ENCODE measurements around the gene PRKAR2A. TPM values are rescaled to one million over a fixed set of nuclear protein-coding genes. Genes with fewer than 3 reads are reported as not detected.
"Not testable (repeated sequence)": the region's sequence is repeated elsewhere in the genome, so short reads cannot be mapped to it uniquely, and the experiment has no call there.

The PRKAR2A gene
- polyA plus RNA-seq, 1 donor from 2014 or later = 26.1 TPM

DNA sequence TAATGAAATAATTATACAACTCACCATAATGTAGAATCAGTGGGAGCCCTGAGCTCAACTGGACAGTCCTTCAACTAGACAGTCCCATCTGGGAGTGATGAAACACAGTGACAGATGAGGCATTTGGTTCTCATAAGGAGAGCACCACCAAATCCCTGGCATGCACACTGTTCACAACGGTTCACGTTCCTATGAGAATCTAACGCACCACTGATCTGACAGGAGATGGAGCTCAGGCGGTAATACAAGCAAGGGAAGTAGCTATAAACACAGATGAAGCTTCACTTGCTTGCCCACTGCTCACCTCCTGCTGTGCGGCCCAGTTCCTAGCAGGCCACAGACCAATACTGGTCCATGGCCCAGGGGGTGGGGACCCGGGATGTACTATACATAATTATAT lies 17.0 kb downstream of the PRKAR2A start:
- Histone ChIP-seq H2AFZ (ENCODE audit: low read depth, low read length) (no peak overlapping the region), H3K27ac (ENCODE audit: low read length) (no peak overlapping the region), H3K36me3 (ENCODE audit: insufficient read depth, low read length) (no peaks in the 10 kb centered on the region), H3K9ac (ENCODE audit: low read length) (no peak overlapping the region), H4K20me1 (ENCODE audit: insufficient read depth) (no peaks in the 10 kb centered on the region), H3K4me3 (ENCODE audit: low read length) (no peak overlapping the region), H3K79me2 (replicated peaks; ENCODE audit: insufficient read depth, low read length) (no peaks in the 10 kb centered on the region), H3F3A (ENCODE audit: insufficient read depth, low read length, poor library complexity, severe bottlenecking) (no peaks in the 10 kb centered on the region), H3K27me3 (ENCODE audit: insufficient read depth, low read depth, low read length) (no peaks in the 10 kb centered on the region), H3K9me3 (ENCODE audit: low read length) (no peaks in the 10 kb centered on the region), H3K4me2 (ENCODE audit: low read length) (no peak overlapping the region), H3K9me2 (ENCODE audit: insufficient read depth, low read length) (no peaks in the 10 kb centered on the region)
- no peak for TF ChIP-seq POLR2AphosphoS5 (IDR thresholded peaks at IDR 0.05)
- no peak for TF ChIP-seq TAF1 (IDR thresholded peaks at IDR 0.05; ENCODE audit: low read depth)
- TF ChIP-seq EP300 (conservative IDR thresholded peaks at IDR 0.05; ENCODE audit: poor library complexity, severe bottlenecking) = no peak
- TF ChIP-seq EZH2 (IDR thresholded peaks at IDR 0.05; ENCODE audit: borderline replicate concordance, insufficient read depth, low read length, poor library complexity, severe bottlenecking) = no peak
- TF ChIP-seq CTCF (IDR thresholded peaks at IDR 0.05; ENCODE audit: poor library complexity, severe bottlenecking) = no peak
- TF ChIP-seq SMC3 (conservative IDR thresholded peaks at IDR 0.05; ENCODE audit: poor library complexity) = no peak
- TF ChIP-seq MXI1 (conservative IDR thresholded peaks at IDR 0.05; ENCODE audit: poor library complexity, severe bottlenecking) = no peak
- TF ChIP-seq, protein P1, sequence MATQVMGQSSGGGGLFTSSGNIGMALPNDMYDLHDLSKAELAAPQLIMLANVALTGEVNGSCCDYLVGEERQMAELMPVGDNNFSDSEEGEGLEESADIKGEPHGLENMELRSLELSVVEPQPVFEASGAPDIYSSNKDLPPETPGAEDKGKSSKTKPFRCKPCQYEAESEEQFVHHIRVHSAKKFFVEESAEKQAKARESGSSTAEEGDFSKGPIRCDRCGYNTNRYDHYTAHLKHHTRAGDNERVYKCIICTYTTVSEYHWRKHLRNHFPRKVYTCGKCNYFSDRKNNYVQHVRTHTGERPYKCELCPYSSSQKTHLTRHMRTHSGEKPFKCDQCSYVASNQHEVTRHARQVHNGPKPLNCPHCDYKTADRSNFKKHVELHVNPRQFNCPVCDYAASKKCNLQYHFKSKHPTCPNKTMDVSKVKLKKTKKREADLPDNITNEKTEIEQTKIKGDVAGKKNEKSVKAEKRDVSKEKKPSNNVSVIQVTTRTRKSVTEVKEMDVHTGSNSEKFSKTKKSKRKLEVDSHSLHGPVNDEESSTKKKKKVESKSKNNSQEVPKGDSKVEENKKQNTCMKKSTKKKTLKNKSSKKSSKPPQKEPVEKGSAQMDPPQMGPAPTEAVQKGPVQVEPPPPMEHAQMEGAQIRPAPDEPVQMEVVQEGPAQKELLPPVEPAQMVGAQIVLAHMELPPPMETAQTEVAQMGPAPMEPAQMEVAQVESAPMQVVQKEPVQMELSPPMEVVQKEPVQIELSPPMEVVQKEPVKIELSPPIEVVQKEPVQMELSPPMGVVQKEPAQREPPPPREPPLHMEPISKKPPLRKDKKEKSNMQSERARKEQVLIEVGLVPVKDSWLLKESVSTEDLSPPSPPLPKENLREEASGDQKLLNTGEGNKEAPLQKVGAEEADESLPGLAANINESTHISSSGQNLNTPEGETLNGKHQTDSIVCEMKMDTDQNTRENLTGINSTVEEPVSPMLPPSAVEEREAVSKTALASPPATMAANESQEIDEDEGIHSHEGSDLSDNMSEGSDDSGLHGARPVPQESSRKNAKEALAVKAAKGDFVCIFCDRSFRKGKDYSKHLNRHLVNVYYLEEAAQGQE (IDR thresholded peaks at IDR 0.05; ENCODE audit: borderline replicate concordance) = no peak
- TF ChIP-seq RAD21 (conservative IDR thresholded peaks at IDR 0.05) = no peak

GRCh38 chr3:48829525-48829924 lies 18.1 kb downstream of the PRKAR2A start:
- not testable (repeated sequence) for H3K4me2 ChIP-seq (ENCODE audit: low read length); H3K27ac ChIP-seq (ENCODE audit: low read length); H2AFZ ChIP-seq (ENCODE audit: low read depth, low read length); H3K9me3 ChIP-seq (ENCODE audit: low read length); H3K9me2 ChIP-seq (ENCODE audit: insufficient read depth, low read length); H3K9ac ChIP-seq (ENCODE audit: low read length); H3K4me3 ChIP-seq (ENCODE audit: low read length); H4K20me1 ChIP-seq (ENCODE audit: insufficient read depth); H3K27me3 ChIP-seq (ENCODE audit: insufficient read depth, low read depth, low read length); H3F3A ChIP-seq (ENCODE audit: insufficient read depth, low read length, poor library complexity, severe bottlenecking); H3K36me3 ChIP-seq (ENCODE audit: insufficient read depth, low read length); H3K79me2 ChIP-seq (replicated peaks; ENCODE audit: insufficient read depth, low read length)

DNA sequence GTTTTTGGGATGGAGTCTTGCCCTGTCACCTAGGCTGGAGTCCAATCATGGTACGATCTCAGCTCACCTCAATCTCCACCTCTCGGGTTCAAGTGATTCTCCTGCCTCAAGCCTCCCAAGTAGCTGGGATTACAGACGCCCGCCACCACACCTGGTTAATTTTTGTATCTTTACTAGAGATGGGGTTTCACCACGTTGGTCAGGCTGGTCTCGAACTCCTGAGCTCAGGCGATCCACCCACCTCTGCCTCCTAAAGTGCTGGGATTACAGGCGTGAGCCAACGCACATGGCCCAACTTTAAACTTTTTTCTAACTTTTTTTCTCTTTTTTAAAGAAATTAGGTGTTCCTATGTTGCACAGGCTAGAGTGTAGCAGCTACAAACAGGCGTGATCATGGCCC lies 19.8 kb downstream of the PRKAR2A start:
- not testable (repeated sequence) for H3K27me3 ChIP-seq (ENCODE audit: insufficient read depth, low read depth, low read length); H2AFZ ChIP-seq (ENCODE audit: low read depth, low read length); H3K4me3 ChIP-seq (ENCODE audit: low read length); H3K36me3 ChIP-seq (ENCODE audit: insufficient read depth, low read length); H3K4me2 ChIP-seq (ENCODE audit: low read length); H4K20me1 ChIP-seq (ENCODE audit: insufficient read depth); H3K27ac ChIP-seq (ENCODE audit: low read length); H3K9me3 ChIP-seq (ENCODE audit: low read length); H3F3A ChIP-seq (ENCODE audit: insufficient read depth, low read length, poor library complexity, severe bottlenecking); H3K9me2 ChIP-seq (ENCODE audit: insufficient read depth, low read length); H3K79me2 ChIP-seq (replicated peaks; ENCODE audit: insufficient read depth, low read length); H3K9ac ChIP-seq (ENCODE audit: low read length)
